ENCODE data around the gene IL34.

The IL34 gene

DNA sequence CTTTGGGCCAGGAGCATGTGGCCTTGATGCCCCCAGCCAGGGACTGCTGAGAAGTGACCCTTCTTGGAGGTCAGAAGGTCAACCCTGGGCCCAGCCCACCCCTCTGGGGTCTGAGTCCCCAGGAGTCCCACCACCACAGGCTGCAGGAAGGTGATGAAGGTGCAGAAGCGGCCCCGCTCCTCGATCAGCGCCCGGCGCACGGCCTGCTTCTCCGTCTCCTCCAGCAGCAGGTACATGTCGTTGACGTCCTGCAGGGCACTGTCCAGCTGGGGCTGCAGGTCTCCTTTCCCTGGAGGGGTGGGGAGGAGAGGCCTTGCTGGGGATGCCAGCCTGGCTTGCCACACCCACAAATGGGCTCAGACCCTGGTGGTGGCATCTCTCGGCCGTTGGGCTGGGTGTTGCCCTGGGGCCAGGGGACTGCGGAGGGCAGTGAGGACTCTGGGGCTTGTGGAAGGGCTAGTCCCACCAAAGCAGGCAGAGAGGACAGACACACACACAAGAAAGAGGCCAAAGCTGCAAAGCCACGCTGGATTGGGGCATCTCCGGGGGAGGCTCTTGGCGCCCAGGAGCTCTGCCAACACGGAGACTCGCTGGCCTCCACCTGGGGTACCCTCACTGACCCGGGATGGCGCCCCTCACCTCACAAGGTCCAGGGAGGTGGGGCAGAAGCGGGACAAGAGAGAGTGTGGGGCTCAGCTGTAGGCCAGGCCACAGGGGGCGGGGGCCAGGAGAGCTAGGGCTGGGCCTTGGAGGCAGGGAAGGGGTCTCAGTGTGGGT, 31.9 kb downstream of the IL34 start:
- DNase-seq (ENCODE audit: low spot score), result no peak

DNA sequence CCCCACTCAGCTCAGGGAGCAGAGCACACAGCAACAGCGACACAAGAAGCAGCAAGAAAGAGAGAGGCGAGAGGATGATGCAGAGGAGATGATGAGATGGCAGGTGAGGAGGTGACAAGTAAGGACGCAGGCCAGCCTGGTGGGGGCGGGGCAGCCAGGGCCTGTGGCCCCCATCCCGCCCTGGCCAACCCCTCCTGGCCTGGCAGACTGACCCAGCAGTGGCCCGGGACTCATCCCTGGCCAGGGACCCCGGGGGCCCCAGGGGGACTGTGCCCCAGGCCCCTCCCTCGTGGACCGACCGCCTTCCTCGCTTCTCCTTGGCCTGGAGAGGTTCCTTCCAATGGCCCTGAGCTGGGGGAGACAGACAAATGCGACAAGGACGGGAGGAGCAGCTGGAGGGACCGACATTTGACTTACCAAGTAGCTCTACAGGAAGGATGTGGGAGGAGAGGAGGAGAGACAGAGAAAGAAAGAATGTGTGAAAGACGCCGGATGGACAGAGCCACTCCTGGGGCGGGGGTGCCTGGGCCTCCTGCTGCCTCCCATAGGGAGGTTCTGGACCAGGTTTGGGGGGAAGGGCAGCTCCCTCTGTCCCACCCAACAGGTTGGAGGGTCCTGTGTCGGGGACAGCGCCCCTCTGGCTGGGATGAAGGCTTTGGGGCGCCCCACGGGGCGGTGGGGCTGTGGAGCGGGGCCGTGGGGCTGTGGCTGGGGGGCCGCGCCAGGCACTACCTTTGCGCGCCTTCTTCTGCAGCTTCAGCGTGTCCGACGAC, 32.7 kb downstream of the IL34 start:
- no peak for DNase-seq (ENCODE audit: low spot score)

DNA sequence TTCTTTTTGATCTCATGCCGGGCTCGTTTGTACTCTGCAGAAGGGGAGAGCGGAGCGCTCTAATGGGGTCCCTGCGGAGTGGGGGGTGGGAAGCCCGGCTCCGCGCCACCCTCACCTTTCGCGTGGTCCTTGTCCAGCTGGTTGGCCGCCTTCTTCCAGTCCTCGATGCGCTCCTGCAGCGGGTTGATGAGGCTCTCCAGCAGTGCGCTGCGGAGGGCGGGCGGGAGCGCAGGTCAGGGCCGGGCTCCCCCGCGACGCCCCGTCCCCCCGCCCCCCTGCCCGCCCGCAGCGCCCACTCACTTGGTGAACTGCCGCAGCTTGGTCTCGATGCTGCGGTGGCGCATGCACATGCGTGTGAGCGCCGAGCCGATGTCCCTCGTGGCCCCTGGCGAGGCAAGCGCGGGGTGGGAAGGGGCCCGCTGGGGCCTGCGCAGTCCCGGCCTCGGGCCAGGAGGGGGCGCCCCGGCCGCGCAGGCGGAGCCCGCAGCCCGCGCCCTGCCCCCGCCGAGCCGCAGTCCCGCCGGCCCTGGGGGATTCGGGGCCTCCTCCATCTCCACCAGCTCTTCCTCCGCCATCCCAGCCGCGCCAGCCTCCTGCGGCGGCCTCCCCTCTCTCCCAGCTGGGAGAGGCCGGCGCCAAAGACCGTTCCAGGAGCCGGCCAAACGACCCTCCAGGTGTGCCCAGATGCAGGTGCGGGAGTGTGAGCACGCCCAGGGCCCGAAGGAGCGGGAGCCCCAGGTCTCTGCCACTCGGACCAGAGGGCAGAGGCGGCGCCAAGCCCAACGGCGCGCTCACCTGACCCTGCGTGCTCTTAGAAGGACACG, 33.5 kb downstream of the IL34 start:
- no peak for DNase-seq (ENCODE audit: low spot score)

DNA sequence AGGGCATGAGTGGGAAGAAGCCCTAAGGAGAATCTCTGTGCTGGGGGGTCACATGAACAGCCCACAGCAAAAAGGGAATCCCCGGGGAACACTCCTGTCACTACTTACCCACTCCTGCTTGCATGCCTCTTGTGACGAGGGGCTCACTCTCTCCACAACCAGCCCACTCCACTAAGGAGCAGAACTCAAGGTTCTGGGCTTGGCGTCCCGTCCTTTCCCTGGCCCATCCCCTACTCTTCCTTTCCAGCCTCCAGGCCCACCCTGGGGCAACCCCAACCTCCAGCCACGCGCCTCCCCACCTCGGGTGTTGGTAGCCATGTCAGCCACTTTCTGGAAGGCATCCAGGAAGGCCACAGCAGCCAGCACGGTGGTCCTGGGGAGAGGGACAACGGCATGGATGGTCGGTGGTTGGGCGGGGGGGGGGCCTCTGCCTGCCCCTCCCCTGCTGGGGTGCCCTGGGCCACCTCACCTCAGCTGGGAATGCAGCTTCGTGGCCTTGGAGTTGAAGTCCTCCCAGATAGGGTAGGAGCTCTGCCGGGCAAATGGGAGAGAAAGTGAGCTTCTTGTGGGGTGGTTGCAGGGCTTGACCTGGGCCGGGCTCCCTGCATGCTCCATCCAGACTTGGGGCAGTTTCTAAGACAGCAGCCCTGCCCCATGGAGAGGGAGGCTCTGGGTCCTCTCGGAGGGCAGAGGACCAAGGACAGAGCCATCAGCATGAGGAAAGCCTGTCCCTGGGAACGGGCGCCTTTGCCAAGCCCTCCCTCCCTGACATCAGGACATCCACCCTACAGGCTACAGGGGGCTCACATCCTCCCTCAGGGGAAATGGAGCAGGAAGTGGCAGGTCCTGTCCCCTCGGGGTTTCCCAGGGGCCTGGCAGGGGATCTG, 34.4 kb downstream of the IL34 start:
- DNase-seq (ENCODE audit: low spot score), result no peak

DNA sequence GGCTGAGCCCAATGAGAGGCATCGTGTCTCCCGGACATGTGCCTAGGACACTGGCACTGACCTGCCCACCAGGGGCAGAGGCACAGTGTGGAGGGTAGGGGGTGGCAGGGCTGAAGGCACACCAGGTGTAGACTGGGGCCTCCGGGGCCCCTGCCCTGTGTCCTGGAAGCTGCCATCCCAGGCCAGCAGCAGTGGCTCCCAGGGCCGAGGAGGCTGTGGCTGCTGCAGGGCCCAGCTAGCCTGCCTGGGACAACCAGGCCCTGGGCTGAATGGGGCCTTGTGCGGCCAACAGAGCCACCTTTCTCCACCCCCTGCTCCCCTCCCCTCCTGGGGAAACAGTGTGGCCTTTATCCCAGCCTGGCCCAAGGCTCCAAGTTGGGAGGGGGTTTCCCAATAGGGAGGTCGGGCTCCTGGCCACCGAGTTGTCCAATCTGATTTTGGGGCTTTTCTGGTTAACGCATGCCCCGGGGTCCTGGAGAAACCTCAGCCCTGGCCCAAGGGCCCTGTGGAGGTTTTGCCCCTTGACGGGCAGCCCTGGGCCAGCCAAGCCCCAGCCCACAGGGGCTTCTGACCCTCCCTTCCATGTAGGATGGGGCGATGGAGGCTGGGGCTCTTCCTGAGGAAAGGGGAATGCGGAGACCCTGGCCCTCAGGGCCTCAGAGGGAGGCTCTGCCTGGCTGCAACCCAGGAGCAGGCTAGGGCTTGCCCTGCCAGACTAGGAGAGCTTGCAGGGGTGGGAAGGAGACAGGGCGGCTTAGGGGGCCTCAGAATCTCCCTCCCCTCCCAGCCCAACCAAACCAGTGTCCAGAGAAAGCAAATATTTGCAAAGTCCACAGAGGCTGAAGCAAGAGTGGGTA, 35.3 kb downstream of the IL34 start:
- DNase-seq (ENCODE audit: low spot score), result no peak

DNA sequence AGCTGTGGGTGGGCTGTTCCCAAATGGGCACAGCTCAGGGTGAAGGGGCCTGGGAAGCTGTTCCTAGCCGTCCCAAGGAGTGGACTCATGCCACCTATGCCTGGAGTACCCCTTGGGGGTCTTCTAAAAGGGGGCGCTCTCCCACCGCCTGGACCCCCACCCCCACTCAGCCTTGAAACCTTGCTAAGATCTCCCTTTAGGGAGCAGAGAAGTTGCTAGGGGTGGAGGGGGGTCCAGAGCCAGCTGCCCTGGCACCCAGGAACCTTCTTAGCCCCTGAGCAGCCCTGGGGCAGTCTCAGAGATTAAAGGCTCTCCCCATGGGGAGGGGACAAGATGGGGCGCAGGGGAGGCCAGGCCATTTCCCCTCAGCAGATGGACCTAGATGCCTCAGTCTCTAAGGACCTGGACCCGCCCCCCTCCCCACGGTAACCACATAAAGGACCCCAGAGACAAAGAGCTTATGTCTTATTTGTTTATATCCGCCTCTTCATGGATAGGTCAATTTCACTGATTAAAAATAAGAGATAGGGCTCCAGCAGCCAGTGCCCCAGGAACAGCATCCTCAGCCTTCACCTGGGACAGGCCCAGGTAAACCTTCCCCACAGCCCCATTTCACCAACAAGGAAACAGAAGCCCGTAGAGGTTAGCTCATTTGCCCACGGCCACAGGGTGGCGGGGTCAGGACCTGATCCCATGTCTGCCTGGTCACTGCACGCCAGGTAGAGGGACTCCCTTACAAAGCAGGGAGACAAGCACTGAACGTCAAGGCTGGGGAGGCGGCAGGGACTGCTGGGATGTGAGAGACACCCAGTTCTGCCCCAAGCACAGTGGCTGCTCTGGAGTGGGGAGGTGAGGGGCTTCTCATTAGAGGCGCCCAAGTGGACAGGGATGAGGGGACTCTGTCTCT, 36.1 kb downstream of the IL34 start:
- no peak for DNase-seq (ENCODE audit: low spot score)

DNA sequence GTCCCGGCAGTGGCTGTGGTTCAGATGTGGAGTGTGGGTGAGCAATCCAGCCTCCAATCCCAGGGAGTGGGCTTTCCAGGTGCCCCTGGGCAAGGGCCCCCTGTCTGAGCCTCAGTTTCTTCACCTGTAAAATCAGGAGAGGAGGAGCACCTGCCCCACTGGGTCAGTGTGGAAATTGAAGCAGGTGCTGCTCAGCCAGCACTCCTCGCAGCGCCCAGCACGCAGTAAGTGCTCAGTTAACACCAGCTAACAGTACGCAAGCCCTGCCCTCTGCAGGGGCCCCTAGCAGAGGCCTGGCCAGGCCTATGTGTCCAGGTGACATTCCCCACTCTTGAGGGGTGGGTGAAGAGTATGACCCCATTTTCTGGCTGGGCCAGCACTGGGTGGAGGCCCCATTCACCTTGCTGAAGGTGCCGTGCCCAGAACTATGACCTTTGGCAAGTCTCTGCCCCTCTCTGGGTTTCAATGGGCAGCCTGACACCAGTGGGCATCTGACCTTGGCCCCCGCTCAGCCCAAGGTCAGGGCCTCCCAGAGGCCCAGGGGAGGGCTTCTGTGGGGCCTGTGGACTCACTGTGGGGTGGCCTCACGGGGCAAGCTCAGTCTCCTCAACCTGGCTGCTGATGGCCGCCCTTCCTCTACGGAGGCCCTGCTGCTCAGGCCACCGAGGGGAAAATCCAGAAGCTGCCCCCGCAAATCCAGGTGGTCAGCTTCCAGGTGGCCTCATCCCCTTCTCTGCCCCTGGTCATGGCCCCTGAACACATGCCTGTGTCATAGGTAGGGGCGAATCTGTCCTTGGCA, 37.0 kb downstream of the IL34 start:
- no peak for DNase-seq (ENCODE audit: low spot score)

DNA sequence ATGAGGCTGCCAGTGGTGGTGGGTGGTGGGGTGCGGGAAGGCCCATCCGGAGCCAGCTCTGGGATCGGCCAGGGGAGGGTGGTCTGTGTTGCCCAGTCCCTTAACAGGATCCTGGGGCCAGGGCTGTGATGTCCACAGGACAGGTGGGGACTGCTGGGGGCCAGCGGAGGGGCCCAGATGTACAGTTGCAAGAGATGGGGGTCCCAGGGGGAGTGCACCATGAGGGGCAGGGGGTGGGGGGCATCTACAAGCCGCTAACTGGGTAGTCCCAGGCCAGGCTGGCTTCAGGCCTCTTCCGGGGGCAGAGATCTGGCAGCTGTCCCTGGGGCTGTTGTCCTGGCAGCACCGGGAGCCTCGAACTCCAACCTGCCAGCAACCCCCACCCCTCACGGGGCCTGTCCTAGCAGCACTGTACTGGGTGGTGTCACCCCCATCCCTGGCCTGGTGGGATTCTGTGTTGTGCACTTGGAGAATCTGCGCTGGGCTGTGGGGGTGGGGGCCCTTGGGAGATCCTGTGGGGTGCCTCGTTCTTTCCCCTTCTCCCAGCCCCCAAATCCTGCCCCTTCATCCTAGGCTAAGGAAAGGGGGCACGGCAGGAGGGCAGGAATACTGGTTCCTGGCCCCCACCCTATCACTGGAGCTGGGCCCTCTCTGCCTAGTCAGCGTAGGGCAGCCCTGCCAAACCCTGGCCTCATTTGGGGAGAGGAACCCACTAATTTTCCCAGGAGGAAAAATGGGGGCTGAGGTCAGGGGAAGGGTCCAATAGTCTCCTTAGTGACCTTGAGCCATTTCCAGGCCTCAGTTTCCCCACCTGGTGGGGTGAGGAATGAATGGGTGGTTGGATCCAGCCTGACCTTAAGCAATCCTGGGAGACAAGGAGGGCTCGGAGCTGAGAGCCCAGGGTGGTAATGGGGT, 38.0 kb downstream of the IL34 start:
- DNase-seq (ENCODE audit: low spot score), result no peak

DNA sequence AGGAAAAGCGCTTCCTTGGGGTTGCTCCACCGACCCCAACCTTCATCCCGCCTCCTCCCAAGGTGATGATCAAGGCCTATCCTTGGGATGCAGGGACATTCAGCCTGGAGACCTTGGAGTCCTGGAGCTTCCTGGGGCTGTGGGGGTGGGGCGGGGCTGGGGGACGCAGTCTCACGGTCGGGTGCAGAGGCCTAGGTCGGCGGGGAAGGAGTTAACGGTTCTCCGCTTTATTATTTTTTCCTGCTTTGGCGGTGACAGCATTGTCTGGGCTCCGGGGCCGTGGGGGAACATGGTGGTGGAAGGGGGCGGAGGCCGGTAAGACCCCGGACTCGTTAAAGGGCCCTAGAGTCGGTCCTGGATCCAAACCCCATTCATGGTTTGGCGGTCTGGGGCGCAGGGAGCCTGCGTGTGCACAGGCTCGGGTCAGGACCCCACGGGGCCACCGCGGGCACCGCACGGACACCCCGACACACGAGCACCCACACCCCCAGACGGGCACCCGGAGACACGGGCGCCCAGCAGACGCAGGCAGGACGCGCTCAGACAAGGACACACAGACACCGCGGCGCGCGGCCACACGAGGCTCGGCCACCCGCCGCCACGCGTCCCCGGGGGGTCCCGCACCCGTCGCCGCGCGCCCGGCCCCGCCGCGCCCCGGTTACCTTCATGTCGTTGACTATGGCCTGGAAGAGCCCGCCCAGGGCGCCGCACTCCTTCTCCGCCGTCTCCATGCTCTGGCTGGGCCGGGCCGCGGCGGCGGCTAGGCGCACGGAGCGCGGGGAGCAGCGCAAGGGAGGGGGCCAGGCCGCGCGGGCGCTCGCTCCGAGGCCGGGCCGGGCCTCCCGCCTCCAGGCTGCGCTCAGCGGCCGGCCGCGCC, 38.9 kb downstream of the IL34 start:
- DNase-seq (ENCODE audit: low spot score), result no peak

DNA sequence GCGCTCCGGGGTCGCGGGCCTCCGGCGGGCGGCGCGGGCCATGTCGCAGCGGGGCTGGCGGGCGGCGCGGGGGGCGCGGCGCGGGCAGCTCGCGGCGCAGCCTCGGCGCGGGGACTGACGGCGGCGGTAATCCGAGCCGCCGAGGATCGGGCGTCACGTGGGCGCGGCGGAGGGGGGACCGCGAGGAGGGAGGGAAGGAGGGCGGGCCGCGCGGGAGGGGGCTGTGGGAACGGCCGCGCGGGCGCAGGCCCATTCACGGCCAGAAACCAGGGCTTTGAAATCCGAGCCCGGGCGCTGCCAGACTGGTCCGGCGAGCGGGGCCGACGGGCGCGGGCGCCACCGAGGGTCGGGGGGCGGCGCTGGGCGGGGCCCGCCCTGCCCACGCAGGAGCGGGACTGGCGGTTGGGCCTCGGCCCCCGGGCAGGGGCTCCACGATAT, 39.6 kb downstream of the IL34 start, which contains the start of gene MTSS2:
Gene MTSS2 (minus strand): TSS at position 116 of the 438 bp plus-strand sequence. CDS start 262 bp downstream, outside the sequence.
- DNase-seq (ENCODE audit: low spot score), result no peak

DNA sequence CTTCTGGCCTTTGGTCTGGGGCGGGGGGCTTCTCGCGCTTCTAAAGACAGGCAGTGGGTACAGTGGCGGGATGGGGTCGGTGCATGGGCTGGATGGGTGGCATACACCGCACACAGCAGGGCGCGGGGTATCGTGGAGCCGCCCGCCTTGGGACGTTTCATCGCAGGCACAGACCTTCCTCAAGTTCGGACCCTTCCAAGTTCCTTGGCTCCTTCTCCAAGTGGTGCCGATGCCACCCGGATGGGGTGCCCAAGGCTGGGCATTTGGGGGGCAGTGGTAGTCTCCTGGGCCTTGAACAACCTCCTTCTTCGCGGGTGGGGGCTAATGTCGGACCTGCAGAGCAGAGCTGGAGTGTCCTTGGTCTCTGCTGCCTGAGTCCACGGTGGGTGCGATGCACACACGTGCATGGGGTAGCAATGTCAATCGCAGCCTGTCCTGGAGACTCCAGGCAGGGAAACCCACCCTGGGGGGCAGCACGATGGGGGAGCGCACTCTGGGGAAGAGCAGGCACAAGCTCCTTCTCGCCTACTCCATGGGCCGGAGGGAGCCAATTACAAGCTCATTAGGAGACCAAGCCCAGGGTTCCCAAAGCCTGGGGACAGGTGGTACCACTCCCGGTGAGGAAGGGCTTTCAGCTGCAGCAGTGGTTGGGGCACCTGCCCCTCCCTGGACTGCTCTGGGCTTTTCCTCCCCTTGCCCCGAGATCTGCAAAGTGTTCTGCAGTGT, 40.2 kb downstream of the IL34 start:
- DNase-seq (ENCODE audit: low spot score), result no peak

DNA sequence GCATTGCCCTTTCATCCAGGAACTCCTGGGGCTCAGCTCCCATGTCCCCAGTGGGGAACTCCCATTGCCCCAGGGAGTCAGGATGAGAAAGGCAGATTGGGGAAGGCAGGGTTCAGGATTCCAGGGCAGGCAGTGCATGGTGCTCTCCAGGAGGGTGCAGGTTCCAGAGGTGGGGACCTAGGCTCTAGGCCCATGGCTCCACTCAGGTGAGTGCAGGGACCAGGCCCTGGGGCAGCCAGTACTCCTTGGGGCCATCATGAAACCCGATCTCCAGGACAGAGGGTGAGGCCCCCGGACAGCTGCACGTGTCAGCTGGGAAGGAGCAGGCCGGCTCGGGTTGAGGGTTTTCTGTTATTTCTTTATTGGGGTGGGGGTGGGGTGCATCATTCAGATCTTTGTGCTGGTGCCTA, 40.7 kb downstream of the IL34 start:
- no peak for DNase-seq (ENCODE audit: low spot score)

DNA sequence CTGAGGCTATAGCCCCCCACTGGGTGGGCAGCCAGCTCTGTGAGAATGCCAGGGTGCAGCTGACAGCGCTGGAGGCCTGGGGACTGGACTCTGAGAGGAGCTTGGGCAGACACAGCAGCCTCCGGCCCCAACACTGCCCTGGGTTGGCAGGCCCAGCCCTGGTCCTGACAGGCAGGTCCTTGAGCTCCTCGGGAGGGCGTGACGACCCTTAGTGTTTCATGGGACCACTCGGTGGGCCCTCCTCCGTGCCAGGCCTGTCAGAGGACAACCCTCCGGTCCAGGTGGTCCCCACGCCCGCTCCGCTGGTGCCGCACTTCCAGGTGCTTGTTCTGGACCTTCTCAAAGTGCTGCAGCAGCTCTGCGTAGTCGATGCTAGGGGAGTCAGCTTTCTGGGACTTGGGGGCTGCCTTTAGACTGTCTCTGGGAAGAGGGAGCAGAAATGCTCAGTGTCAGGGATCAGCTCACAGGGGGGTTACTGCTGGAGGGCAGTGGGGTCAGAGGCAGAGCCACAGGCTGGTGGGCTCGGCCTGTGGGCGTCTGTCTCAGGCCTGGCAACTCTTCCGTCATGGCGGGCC, 41.4 kb downstream of the IL34 start:
- DNase-seq (ENCODE audit: low spot score), result no peak

DNA sequence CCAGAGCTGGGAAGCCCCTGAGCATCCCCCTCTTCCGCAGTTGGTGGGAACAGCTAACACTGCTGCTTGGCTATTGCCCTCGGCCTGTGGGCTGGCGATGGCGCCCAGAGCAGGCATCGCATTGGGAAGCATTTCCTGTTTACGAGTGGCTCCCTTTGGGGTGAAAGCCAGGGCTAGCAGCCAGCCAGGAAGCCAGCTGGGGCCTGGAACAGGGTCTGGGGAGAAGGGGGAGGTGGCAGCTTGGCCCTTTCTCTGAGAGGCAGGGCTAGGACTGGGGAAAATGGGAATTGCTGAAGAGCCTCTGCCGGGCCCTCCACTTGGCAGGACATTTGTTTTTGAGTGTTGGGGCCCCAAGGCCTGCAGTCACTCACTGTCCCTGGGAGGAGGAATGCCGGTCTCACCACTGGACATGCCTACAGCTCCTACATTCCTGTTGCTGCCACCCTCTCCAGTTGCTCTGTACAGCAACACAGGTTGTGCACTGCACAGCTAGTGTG, 41.9 kb downstream of the IL34 start:
- DNase-seq (ENCODE audit: low spot score), result no peak

Data from activated CD4-positive, alpha-beta T cell treated with anti-CD3 and anti-CD28 coated beads, Interleukin-2, Interleukin-4, amounts not matched to agents 100 ng/mL and 50 ng/mL, durations not matched to agents 16 hours and 8 hours (primary cell).